Measurements from ENCODE around the gene SUFU.

DNA sequence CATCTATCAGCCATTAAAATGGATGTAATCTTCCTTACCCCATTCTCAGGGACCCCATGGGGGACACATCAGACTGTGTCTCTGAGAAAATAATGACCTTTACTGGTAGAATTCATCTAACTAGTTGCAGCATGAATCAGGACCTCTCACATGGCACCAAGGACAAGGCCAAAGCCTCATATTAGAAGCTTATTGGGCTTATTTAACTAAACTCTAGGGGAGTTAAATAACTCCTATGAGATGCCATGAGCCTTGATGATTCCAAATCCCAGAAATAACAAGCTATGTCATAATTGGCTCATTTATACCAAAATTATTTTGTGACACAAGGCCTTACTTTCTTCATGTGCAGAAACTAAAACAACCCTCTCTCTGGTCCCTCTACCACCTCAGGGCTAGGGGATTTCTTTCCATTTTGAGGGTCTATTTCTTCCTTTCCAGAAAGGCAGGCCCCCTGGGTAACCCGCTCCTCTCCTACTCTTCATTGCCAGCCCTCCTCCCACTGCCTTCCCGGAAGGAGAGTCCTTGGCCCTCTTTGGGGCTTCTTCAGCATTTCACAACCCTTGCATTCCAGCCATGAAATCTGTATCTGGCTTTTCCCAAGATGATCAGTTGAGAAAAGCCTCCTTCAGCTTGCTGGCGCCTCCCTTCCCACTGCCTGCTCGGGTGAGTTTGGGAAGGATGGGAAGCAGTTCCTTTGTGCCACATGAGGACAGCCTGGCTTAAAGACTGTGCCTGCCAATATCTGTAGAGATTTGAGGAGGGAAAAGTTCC, 98.7 kb downstream of the SUFU start:
- no peak for TF ChIP-seq POLR2A (IDR thresholded peaks at IDR 0.05)
- TF ChIP-seq, protein P1, sequence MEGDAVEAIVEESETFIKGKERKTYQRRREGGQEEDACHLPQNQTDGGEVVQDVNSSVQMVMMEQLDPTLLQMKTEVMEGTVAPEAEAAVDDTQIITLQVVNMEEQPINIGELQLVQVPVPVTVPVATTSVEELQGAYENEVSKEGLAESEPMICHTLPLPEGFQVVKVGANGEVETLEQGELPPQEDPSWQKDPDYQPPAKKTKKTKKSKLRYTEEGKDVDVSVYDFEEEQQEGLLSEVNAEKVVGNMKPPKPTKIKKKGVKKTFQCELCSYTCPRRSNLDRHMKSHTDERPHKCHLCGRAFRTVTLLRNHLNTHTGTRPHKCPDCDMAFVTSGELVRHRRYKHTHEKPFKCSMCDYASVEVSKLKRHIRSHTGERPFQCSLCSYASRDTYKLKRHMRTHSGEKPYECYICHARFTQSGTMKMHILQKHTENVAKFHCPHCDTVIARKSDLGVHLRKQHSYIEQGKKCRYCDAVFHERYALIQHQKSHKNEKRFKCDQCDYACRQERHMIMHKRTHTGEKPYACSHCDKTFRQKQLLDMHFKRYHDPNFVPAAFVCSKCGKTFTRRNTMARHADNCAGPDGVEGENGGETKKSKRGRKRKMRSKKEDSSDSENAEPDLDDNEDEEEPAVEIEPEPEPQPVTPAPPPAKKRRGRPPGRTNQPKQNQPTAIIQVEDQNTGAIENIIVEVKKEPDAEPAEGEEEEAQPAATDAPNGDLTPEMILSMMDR (IDR thresholded peaks at IDR 0.05) = no peak

All from esophagus squamous epithelium (tissue), 4 donors.